Astrocyte (in vitro differentiated cells and primary cell): ENCODE results near the gene VSTM2B.

Experiments
- CTCF ChIP-seq: IDR thresholded peaks from 2 replicates; pipeline ENCODE4 v1.5.1; 2011; ENCODE audit warnings: low read depth, mild to moderate bottlenecking, inconsistent platforms, low read length, moderate library complexity; ENCODE audit not compliant: insufficient read depth
- EZH2 ChIP-seq: IDR thresholded peaks from 2 replicates; pipeline ENCODE4 v1.6.1; 2012; ENCODE audit warnings: mild to moderate bottlenecking, low read length, inconsistent platforms; ENCODE audit not compliant: insufficient read depth

GRCh38 chr19:29480507-29480906, 45.3 kb upstream of the VSTM2B start:
- TF ChIP-seq CTCF (no peak), EZH2 (no peak)
